ENCODE results near the gene PCDHGB4. TPM values are rescaled to one million over a fixed set of nuclear protein-coding genes. Genes with fewer than 3 reads are reported as not detected.
"Not testable (repeated sequence)": the region's sequence is repeated elsewhere in the genome, so short reads cannot be mapped to it uniquely, and the experiment has no call there.

Gene PCDHGB4
- total RNA-seq, 4 donors from 2014 or later: 4.1 to 10.3 (median 7.2) TPM

- no peaks in the 10 kb centered on the region for H3K36me3 ChIP-seq
- no peak overlapping the region for H3K27ac ChIP-seq
- H3K9me3 ChIP-seq: peaks cover 62% of the 10 kb centered on the region
- H3K4me3 ChIP-seq: no peak overlapping the region
- no peaks in the 10 kb centered on the region for H3K4me1 ChIP-seq
- no peak for DNase-seq (ENCODE audit: low spot score in 2 of 2)
- peaks cover 12% of the 10 kb centered on the region for H3K27me3 ChIP-seq
- TF ChIP-seq CTCF (IDR thresholded peaks at IDR 0.05) (no peak), EP300 (IDR thresholded peaks at IDR 0.05) (no peak), POLR2A (IDR thresholded peaks at IDR 0.05) (no peak)
- 31% methylated on average over 18 of the region's 69 CpGs for WGBS
These were observed 15.7 kb upstream of the PCDHGB4 start for GRCh38 chr5:141371572-141372475.

GRCh38 chr5:141373673-141374317, 13.7 kb upstream of the PCDHGB4 start, which contains the start of gene PCDHGA6:
PCDHGA6 (plus strand) TSS chr5:141373891; CDS start chr5:141374084, 193 bp downstream.
- TF ChIP-seq CTCF (IDR thresholded peaks at IDR 0.05) (no peak), POLR2A (IDR thresholded peaks at IDR 0.05) (no peak), POLR2AphosphoS5 (IDR thresholded peaks at IDR 0.05) (no peak), EP300 (IDR thresholded peaks at IDR 0.05) (no peak)
- no peak for DNase-seq (ENCODE audit: low spot score in 2 of 2)
- H3K27ac ChIP-seq: no peak within 1 kb of the TSS
- peaks cover 60% of the 10 kb centered on the region for H3K9me3 ChIP-seq
- 23% methylated on average over 23 of the region's 27 CpGs for WGBS
- peaks cover 9% of the 10 kb centered on the region for H3K27me3 ChIP-seq
- H3K36me3 ChIP-seq: no peaks in the 10 kb centered on the region
- no peaks in the 10 kb centered on the region for H3K4me1 ChIP-seq
- peak within 1 kb of the TSS; percentile 29 for H3K4me3 ChIP-seq

GRCh38 chr5:141374627-141375026, 12.9 kb upstream of the PCDHGB4 start:
- Histone ChIP-seq H3K9me3 (peaks cover 60% of the 10 kb centered on the region), H3K4me3 (no peak overlapping the region)

GRCh38 chr5:141375444-141376155, 11.9 kb upstream of the PCDHGB4 start:
- not testable (repeated sequence) for H3K4me3 ChIP-seq; H3K36me3 ChIP-seq; H3K27me3 ChIP-seq; H3K27ac ChIP-seq; DNase-seq (ENCODE audit: low spot score in 2 of 2); H3K4me1 ChIP-seq
- H3K9me3 ChIP-seq: peaks cover 59% of the 10 kb centered on the region
- WGBS: 50% methylated on average over 13 of the region's 48 CpGs

More at GRCh38 chr5:141374627-141375026, 12.9 kb upstream of the PCDHGB4 start:
- DNase-seq (ENCODE audit: low spot score in 2 of 2): no peak
- WGBS: 65% methylated on average over 13 of the region's 14 CpGs
- Histone ChIP-seq H3K4me1 (no peaks in the 10 kb centered on the region), H3K27me3 (peaks cover 9% of the 10 kb centered on the region), H3K36me3 (no peaks in the 10 kb centered on the region), H3K27ac (no peak overlapping the region)
- TF ChIP-seq POLR2AphosphoS5 (IDR thresholded peaks at IDR 0.05) (no peak), POLR2A (IDR thresholded peaks at IDR 0.05) (no peak), EP300 (IDR thresholded peaks at IDR 0.05) (no peak), CTCF (IDR thresholded peaks at IDR 0.05) (no peak)

- Histone ChIP-seq H3K4me3 (peak within 1 kb of the TSS; percentile 17), H3K36me3 (no peaks in the 10 kb centered on the region), H3K27ac (no peak within 1 kb of the TSS), H3K9me3 (peaks cover 56% of the 10 kb centered on the region), H3K4me1 (no peaks in the 10 kb centered on the region), H3K27me3 (no peaks in the 10 kb centered on the region)
- DNase-seq (ENCODE audit: low spot score in 2 of 2): no peak
- WGBS: 14% methylated on average over 35 of the region's 37 CpGs
- TF ChIP-seq POLR2AphosphoS5 (IDR thresholded peaks at IDR 0.05) (no peak), EP300 (IDR thresholded peaks at IDR 0.05) (no peak), CTCF (IDR thresholded peaks at IDR 0.05) (no peak), POLR2A (IDR thresholded peaks at IDR 0.05) (no peak)
These were observed 4.8 kb upstream of the PCDHGB4 start, which contains the start of gene PCDHGA7 for GRCh38 chr5:141382469-141383294. PCDHGA7 (plus strand) TSS chr5:141382742; CDS start chr5:141382900, 158 bp downstream.

Measured in suprapubic skin (tissue), 4 donors.